ENCODE results near the gene AFDN. TPM values are rescaled to one million over a fixed set of nuclear protein-coding genes. Genes with fewer than 3 reads are reported as not detected.

The AFDN gene
- total RNA-seq, 4 donors from 2014 or later = 134 to 179 (median 144) TPM

DNA sequence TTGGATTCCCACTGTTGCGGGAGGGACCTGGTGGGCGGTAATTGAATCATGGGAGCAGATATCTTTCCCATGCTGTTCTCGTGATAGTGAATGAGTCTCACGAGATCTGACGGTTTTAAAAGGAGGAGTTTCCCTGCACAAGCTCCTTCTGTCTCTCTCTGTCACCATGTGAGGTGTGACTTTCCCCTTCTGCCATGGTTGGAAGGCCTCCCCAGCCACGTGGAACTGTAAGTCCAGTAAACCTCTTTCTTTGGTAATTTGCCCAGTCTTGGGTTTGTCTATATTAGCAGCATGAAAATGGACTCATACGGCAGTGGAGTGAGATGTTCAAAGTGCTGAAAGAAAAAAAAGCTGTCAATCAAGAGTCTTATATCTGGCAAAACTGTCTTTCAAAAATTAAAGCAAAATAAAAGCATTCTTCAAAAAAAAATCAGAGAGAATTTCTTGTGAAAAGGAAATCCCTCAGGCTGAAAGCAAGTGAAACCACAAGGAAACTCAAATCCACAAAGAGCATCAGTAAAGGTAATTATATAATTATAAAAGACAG, 155.3 kb downstream of the AFDN start:
- H3K4me3 ChIP-seq = no peak overlapping the region

DNA sequence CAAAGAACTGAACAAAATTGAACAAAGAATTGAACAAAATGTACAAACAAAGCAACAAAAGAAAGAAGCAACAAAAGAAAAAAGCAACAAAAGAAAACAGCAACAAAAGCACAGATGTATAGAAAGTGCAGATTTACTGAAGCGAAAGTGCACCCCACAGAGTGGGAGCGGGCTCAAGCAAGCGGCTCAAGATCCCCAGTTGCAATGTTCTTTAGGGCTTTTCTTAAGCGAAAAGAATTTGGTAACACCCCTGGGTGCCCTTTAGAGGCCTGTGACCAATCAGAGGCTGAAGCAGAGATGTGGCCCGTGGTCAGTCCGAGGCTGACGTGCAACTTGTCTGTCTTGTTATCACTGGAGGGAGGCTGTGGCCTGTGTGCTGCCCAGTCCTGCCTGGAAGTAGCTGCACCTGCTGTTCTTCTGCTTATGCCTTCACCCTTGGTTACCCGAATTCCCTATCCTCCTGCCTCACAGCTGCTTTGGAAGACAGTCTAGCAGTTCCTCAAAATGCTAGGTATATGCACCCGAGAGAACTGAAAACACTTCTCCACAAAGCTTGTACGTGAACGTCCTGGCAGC, 157.5 kb downstream of the AFDN start:
- no peaks in the 10 kb centered on the region for H3K9me3 ChIP-seq
- no peak for DNase-seq (ENCODE audit: low spot score in 2 of 2)
- WGBS, 2 donors = 90 to 96% methylated on average over 11 of the region's 11 CpGs
- H3K4me1 ChIP-seq = no peaks in the 10 kb centered on the region
- TF ChIP-seq POLR2A (IDR thresholded peaks at IDR 0.05) = no peak
- TF ChIP-seq EP300 (IDR thresholded peaks at IDR 0.05) = no peak
- TF ChIP-seq, protein P1, sequence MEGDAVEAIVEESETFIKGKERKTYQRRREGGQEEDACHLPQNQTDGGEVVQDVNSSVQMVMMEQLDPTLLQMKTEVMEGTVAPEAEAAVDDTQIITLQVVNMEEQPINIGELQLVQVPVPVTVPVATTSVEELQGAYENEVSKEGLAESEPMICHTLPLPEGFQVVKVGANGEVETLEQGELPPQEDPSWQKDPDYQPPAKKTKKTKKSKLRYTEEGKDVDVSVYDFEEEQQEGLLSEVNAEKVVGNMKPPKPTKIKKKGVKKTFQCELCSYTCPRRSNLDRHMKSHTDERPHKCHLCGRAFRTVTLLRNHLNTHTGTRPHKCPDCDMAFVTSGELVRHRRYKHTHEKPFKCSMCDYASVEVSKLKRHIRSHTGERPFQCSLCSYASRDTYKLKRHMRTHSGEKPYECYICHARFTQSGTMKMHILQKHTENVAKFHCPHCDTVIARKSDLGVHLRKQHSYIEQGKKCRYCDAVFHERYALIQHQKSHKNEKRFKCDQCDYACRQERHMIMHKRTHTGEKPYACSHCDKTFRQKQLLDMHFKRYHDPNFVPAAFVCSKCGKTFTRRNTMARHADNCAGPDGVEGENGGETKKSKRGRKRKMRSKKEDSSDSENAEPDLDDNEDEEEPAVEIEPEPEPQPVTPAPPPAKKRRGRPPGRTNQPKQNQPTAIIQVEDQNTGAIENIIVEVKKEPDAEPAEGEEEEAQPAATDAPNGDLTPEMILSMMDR (IDR thresholded peaks at IDR 0.05) = no peak
- no peak overlapping the region for H3K27ac ChIP-seq
- H3K36me3 ChIP-seq = no peaks in the 10 kb centered on the region
- no peak overlapping the region for H3K4me3 ChIP-seq
- no peaks in the 10 kb centered on the region for H3K27me3 ChIP-seq

More for the DNA sequence above, 155.3 kb downstream of the AFDN start:
- Histone ChIP-seq H3K27me3 (no peaks in the 10 kb centered on the region), H3K27ac (no peak overlapping the region), H3K4me1 (no peaks in the 10 kb centered on the region), H3K36me3 (no peaks in the 10 kb centered on the region), H3K9me3 (no peaks in the 10 kb centered on the region)
- DNase-seq (ENCODE audit: low spot score in 2 of 2) = no peak
- no peak for TF ChIP-seq EP300 (IDR thresholded peaks at IDR 0.05)
- TF ChIP-seq POLR2A (IDR thresholded peaks at IDR 0.05) = no peak
- TF ChIP-seq, protein P1 (IDR thresholded peaks at IDR 0.05) = no peak
- WGBS, 2 donors = 80 to 81% methylated on average over 7 of the region's 7 CpGs

DNA sequence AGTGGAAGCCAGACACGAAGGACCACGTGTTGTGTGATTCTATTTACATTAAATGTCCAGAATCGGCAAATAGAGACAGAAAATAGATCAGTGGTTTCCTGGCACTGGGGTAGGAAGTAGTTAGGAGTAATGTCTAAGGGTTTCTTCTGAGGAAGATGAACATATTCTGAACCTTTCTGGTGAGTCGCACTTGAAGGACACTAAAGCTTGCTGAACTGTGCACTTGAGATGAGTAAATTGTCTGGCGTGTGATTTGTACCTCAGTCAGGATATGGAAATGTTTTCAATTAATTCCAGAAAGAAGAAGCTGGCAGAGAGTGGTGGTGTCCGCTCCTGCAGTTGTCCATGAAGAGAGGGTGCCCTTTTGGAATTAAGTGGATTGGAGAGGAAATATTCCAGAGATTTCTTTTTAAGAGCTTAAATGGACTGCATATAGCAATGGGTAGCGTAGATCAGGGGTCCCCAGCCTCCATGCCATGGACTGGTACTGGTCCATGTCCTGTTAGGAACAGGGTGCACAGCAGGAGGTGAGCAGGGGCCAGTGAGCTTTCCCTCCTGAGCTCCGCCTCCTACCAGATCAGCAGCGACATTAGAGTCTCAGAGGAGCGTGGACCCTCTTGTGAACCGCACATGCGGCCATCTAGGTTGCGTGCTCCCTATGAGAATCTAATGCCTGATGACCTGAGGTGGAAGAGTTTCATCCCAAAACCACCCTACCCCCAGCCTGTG, 158.3 kb downstream of the AFDN start:
- Histone ChIP-seq H3K27me3 (no peaks in the 10 kb centered on the region), H3K4me1 (no peaks in the 10 kb centered on the region), H3K36me3 (no peaks in the 10 kb centered on the region), H3K4me3 (no peak overlapping the region), H3K9me3 (peaks cover 0 to 4% (median 0%) of the 10 kb centered on the region in 4 donors), H3K27ac (no peak overlapping the region)
- WGBS, 2 donors = 79 to 95% methylated on average over 12 to 13 of the region's 13 CpGs
- TF ChIP-seq EP300 (IDR thresholded peaks at IDR 0.05) = no peak
- TF ChIP-seq, protein P1 (IDR thresholded peaks at IDR 0.05) = no peak
- no peak for TF ChIP-seq POLR2A (IDR thresholded peaks at IDR 0.05)
- DNase-seq (ENCODE audit: low spot score in 2 of 2) = no peak

DNA sequence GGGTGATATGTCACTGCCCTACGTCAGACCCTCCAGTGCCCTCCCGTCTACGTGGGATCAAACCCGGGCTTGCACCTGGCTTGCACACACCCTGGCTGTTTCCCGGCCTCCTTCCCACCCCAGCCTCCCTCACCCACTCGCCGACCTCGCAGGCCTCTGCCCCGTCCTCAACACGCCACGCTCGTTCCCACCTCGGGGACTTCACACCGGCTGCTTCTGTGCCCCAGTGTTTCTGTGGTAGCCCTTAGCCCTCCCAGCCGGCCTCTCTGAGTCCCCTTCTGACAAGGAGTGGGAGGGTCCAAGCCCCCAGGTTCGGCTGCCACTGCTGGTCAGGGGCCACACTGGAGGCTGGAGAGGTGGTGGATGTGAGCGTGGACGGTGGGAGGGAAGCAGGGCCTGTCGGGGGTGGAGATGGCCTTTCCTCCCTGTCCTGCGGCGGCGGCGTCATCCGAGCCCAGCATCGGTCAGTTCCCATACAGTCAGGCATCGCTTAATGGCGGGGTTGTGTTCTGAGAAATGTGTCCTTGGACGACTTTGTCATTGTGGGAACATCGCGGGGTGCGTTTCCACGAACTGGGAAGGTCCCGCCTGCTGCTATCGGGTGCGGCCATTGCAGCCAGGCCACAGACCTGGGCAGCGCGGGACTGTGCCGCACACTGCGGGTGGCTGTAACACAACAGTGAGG, 159.3 kb downstream of the AFDN start:
- no peaks in the 10 kb centered on the region for H3K27me3 ChIP-seq
- no peaks in the 10 kb centered on the region for H3K36me3 ChIP-seq
- no peaks in the 10 kb centered on the region for H3K4me1 ChIP-seq
- no peak for DNase-seq (ENCODE audit: low spot score in 2 of 2)
- TF ChIP-seq EP300 (IDR thresholded peaks at IDR 0.05) = no peak
- TF ChIP-seq, protein P1 (IDR thresholded peaks at IDR 0.05) = no peak
- H3K4me3 ChIP-seq = no peak overlapping the region
- H3K27ac ChIP-seq = no peak overlapping the region
- peaks cover 0 to 10% (median 0%) of the 10 kb centered on the region in 4 donors for H3K9me3 ChIP-seq
- WGBS, 2 donors = 94 to 95% methylated on average over 33 to 39 of the region's 39 CpGs
